ENCODE results near the gene ZNF205.
"Not testable (repeated sequence)": the region's sequence is repeated elsewhere in the genome, so short reads cannot be mapped to it uniquely, and the experiment has no call there.

The ZNF205 gene

DNA sequence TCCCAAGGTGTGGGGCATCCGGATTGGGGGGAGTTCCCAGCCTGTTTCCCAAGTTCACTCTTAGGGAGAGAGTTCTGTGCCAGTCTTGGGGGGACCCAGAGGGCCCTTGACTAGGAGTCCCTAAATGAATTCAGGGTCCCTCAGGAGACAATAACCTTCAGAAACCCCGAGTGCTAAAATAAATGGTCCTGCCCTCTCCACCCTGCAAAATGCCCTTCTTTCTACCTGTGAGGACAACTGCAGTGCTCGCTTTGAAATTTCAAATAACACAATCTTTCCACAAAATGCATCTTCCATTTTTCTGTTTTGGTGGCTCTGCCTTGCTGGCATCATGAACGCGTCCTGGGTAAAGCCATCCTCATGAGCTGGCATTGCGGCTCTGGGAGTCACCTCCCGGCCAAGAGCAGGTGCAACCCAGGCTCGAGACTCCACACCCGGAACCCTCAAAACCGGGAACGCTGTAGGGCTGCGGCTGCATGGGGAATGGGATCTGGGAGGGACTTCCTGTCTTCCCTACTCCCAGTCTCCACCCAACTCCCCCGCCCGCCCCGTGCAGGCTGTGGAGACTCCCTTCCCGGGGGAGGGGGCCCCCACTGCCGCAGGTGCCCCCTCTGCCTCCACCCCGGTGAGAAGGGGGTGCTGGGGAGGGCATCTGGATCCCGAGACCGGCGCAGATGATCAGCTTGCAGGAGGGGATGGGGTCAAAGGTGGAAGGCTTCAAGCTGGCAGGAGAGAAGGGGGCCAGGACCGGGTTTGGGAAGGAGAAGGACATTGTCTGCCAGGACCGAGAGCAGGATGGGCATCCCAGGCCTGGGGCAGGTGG, at the start of gene ZNF205:
Gene ZNF205, plus strand, starts transcription at position 529 of the 823 bp plus-strand sequence. CDS start 845 bp downstream, outside the sequence.
- DNase-seq (ENCODE audit: low read depth), result peak; percentile 80

DNA sequence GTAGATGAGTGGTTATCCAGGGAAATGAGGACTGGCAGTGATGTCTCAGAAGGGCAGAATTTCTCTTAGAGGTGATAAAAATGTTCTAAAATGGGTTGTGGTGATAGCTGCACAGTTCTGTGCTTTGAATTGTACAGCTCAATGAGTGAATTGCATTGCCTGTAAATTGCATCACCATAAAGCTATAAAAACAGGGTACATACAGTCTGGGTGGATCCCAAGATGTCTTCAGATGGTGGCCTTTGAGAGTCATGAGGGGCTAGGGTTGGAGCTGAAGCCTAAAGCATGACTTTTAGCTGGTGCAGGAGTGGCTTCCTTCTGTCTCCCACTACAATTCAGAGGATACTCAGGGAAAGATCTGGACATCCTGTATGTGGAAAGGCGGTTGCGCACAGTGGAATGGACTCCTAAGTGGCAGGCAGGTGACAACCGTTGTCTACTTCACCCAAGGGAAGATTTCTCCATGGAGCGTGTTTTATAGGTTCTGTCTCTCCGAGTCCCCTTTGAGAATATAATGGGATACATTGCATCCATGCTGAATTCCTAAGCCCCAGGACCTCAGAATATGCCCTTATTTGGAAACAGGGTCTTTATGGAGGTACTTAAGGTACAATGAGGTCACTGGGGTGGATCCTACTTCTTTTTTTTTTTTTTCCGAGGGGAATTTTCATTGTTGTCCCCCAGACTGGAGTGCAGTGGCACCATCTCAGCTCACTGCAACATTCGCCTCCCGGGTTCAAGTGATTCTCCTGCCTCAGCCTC, 48.6 kb upstream of the ZNF205 start:
- no peak for DNase-seq (ENCODE audit: low read depth)

DNA sequence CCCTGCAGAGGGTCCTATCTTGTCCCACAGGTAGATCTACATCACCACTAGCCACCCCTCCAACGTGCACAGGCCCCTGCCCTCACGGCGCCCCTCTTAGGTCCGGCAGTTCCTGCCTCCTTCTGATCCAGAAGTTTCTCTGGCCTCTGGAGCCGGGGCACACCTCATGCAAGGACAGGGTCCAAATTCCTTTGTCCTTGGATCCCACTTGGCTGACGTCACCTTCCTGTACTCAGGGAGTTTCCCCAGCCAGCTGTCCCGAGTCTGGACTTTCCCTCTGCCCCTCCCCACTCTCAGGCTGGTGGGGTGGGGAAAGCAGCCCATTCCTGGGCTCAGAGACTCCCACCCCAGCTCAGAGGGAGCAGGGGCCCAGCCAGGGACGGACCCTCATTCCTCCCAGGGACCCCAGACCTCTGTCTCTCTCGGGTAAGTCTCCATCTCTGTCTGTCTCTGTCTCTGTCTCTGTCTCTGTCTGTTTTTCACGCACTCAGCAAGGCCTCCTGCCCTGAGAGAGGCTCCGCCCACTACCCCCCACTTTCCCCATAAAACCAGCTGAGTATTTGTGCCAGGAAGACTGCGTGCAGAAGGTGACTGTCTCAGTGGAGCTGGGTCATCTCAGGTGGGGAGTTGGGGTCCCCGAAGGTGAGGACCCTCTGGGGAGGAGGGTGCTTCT, 47.2 kb upstream of the ZNF205 start, which contains the start of gene IL32:
Gene IL32, plus strand, starts transcription at position 572 of the 673 bp plus-strand sequence. CDS start 172 bp downstream, outside the sequence.
- DNase-seq (ENCODE audit: low read depth), result peak; percentile 82

DNA sequence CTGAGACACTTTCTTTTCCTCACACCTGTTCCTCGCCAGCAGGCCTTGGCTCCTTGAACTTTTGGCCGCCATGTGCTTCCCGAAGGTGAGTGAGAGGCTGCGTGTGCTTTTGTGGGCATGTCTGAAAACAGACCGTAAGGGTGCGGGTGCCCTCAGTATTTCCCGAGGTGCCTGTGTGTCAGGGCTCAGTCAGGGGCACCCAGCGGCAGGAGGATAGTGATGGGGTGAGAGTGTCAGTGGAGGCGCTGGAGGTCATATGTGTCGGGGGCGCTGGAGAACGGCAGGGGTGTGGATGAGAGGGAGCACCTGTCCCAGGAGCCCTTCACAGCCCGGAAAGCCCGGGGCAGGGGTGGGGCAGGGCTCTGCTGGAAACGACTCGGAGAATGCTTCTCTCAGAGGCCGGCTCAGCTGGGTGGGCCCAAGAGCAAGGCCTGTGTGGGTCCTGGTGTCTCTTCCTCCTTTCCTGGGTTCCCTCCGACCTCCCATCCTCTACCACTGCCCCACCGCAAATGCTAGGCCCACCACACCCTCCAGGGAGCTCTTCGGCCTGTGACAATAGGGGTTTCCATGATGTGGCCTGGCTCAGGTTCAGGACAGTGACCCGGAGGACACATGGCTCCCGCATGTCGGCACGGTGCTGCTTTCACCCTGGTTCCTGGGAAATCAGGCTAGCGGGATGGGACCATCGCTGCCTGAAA, 46.5 kb upstream of the ZNF205 start:
- DNase-seq (ENCODE audit: low read depth), result no peak

DNA sequence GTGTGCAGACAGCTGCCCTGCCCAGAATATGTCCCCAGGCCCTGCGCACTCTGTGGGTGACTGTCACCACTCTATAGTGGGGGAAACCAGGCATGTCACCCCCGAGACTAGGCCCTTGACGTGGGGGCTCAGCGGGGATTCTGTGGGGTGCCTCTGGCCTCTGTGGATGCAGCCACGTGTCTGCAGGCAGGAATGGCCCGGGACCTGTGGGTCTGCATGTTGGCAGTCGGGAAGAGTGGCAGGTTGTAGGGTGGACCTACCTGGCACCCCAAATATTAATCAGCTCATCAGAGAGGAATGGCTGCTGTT, 46.0 kb upstream of the ZNF205 start:
- DNase-seq (ENCODE audit: low read depth), result no peak

DNA sequence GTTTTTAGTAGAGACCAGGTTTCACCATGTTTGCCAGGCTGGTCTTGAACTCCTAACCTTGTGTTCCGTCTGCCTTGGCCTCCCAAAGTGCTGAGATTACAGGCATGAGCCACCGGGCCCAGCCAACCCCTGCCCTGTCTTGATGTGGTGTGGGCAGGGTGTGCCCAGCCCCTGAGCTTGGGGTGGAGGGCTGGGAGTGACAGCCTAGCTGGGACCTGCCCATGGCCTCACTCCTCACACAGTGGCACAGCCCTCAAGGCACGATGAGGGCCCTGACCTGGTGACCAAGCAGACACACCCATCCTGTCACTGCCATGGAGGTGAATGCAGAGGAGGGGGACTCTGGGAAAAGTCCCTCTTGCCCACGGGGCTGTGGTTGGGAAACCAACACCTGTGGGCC, 43.9 kb upstream of the ZNF205 start:
- no peak for DNase-seq (ENCODE audit: low read depth)

DNA sequence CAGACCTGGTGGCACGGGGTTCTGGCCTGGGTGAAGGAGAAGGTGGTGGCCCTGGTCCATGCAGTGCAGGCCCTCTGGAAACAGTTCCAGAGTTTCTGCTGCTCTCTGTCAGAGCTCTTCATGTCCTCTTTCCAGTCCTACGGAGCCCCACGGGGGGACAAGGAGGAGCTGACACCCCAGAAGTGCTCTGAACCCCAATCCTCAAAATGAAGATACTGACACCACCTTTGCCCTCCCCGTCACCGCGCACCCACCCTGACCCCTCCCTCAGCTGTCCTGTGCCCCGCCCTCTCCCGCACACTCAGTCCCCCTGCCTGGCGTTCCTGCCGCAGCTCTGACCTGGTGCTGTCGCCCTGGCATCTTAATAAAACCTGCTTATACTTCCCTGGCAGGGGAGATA, 43.2 kb upstream of the ZNF205 start:
- not testable (repeated sequence) for DNase-seq (ENCODE audit: low read depth)

DNA sequence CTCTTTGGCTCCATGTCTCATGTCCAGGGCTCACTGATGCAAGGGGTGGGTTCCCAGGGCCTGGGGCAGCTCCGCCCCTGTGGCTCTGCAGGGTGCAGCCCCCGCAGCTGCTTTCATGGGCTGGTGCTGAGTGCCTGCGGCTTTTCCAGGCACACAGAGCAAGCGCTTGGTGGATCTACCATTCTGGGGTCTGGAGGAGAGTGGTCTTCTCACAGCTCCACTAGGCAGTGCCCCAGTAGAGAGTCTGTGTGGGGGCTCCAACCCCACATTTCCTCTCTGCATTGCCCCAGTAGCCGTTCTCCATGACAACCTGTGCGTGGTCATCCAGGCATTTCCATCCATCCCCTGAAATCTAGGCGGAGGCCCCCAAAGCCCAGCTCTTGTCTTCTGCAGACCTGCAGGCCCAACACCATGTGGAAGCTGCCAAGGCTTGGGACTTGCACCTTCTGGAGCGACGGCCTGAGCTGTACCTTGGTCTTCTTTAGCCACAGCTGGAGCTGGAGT, 41.7 kb upstream of the ZNF205 start:
- no peak for DNase-seq (ENCODE audit: low read depth)

DNA sequence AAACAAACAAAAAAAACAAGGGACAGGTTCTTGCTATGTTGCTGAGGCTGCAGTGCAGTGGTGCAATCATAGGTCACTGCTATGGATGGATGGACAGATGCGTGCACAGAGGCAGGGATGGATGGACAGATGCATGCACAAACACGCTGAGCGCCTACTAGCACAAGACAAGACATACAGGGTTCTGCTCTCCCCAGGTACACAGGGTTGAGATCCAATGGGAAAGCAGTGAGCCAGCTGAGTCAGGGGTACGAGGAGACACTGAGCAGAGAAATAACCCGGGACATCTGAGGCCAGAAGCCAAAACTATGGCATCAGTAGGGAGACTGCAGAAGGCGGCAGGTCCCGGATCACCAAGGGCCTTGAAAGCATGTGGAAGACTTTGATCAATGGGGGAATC, 40.7 kb upstream of the ZNF205 start:
- DNase-seq (ENCODE audit: low read depth), result no peak

DNA sequence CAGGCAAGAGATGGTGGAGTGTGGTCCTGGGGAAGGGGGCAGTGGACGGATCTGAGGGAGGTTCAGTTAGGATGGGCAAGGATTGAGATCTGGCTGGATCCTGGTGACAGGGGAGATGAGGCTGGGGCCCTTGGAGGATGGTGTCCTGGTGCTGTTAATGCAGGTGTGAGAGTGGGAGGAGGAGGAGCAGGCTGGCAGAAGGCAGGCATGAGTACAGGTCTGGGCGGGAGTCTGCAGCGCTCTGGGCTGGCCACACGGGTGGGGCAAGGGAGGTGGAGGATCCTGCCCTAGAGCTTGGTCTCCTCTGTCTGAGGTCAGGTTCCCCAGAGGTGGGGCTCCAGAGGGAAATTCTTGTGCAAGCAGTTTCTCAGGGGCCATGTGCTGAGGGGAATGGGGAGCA, 40.2 kb upstream of the ZNF205 start:
- not testable (repeated sequence) for DNase-seq (ENCODE audit: low read depth)

DNA sequence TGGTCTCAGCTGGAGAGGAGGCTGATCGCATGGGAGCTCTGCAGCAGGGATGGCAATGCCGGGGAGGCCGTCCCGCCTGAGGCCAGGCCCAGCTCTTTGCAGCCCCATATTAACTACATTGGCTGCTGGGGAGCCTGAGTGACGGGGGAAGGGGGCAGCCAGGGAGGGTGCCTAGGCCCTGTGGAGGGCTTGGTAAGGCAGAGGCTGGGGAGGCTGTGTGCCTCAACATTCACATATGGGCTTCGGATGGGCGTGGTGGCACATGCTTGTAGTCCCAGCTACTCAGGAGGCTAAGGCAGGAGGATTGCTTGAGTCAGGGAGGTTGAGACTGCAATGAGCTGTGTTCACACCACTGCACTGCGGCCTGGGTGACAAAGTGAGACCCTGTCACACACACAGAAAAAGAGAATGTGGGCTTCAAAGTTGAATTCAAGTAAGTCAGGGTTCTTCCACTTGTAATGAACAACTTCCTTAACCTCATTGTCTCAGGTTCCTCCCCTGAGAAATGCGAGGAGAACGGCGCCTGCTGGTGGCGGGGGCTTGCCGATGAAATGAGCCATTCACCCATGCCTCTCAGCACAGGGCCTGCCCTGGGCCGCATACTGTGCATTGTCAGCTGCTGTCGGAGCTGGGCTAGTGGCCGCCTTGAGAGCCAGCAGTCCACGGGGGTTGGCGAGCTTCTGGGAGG, 39.7 kb upstream of the ZNF205 start:
- DNase-seq (ENCODE audit: low read depth), result not testable (repeated sequence)

DNA sequence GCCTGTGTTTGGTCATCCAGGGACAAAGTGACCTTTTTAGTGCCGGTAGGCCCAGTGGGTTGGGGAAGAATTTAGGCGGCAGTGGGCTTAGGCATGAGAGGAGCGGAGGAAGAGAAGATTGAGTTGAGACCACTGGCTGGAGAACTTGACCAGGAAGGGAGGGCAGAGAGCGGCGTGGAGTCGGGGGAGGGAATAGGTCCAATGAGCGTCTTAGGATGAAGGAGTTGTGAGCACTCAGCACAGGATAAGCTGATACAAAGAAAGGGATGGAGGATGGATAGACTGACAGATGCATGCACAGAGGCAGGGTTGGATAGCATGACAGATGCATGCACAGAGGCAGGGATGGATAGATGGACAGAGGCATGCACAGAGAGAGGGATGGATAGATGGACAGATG, 38.9 kb upstream of the ZNF205 start:
- DNase-seq (ENCODE audit: low read depth), result no peak

DNA sequence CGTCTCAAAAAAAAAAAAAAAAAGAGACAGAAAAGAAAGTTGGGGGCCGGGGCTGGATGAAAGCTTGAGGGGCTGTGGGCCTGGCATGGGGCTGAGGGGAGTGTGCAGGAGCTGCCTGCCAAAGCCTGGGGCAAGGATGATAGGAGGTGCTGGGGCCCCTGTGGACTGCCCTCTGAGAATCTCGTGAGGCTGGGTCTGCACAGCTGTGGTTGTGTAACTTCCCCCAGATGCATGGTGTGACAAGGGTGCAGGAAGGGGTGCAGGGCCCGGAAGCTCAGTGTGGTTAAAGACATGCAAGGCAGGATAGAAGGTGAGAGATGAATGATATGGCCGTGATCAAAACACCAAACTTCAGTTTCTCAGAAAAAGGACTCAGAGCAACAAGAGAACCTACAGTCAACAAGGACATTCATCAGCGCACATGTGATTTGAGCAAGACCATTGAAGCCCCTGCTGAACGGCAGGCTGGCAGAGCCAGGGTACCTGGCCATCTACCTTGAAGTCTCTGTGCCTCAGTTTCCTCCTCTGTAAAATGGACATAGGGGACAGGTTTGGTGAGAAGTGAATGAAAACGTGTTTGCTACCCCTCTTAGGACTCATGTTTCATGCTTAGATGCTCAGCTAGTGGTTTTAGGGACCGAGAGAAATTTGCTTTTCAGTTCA, 37.4 kb upstream of the ZNF205 start:
- no peak for DNase-seq (ENCODE audit: low read depth)

DNA sequence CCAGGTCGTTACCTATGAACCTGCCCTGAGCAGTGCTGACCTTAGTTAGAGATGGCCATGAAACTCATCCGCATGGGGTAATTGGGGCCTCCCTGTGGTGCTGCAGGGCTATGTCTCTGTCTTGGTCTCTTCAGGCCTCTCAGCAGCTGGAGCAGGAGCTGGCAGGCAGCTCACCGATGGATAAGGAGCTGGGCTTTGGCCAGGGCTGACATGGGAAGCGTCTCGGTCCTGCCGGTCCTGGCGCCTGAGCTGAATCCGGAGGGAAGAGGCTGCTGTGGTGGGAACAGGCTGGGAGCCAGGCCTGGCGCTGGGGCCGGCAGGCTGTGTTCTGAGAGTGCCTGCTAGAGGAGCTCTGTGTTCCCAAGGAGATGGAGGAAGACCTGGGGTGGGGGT, 36.9 kb upstream of the ZNF205 start:
- DNase-seq (ENCODE audit: low read depth), result no peak

DNA sequence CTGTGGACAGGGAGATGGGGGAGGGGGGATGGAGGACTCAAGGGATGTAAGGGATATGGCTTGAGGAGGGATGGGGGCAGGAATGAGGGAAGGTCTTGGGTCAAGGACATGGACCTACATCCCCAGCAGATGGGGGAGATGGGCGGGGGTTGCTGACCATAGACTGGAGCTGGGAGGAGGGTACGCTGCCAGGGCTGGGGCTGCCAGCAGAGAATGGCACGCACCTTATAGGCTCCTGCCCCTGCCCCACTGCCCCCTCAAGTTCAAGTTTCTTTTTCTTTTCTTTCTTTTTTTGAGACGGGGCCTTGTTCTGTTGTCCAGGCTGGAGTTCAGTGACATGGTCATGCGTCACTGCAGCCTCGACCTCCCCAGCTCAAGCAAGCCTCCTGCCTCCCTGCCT, 36.4 kb upstream of the ZNF205 start:
- DNase-seq (ENCODE audit: low read depth), result not testable (repeated sequence)

DNA sequence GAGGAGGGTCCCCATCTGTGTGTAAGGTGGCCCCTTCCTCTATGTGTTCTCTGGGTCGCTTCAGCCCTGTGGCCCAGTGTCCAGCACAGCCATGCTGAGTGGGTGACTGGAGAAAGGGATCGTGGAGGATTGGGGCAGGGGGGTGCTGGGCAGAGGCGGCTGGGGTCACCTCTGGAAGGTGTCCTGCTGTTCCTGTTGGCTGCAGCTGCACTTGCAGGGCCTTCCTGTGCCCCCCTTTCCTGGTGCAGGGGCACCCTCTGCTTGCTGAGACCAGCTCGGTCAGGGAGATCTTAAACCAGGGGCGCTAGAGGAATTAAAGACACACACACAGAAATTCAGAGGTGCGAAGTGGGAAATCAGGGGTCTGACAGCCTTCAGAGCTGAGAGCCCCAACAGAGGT, 35.8 kb upstream of the ZNF205 start:
- no peak for DNase-seq (ENCODE audit: low read depth)

DNA sequence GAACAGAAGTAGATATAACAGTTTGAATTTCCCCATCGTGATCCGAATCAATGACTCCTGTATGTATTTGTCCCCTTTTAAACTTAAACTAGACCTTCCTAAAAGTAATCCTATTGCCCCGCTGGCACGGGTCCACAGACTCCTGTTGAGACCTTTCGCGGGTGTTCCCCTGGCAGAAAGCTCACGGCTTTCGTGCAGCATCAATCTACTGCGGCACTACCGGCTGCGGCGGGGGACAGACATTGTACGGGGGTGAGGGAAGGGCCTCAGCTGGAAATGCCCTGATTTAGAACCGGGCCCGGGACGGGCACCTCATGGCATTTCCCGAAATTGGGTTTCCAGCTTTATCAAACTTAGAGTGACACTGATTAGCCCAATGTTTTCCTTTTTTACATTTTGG, 32.4 kb upstream of the ZNF205 start:
- DNase-seq (ENCODE audit: low read depth), result no peak

DNA sequence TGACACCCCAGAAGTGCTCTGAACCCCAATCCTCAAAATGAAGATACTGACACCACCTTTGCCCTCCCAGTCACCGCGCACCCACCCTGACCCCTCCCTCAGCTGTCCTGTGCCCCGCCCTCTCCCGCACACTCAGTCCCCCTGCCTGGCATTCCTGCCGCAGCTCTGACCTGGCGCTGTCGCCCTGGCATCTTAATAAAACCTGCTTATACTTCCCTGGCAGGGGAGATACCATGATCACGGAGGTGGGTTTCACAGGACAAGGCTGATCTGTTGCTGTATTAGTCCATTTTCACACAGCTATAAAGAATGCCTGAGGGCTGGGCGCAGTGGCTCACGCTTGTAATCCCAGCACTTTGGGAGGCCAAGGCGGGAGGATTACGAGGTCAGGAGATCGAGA, 30.4 kb upstream of the ZNF205 start:
- not testable (repeated sequence) for DNase-seq (ENCODE audit: low read depth)

DNA sequence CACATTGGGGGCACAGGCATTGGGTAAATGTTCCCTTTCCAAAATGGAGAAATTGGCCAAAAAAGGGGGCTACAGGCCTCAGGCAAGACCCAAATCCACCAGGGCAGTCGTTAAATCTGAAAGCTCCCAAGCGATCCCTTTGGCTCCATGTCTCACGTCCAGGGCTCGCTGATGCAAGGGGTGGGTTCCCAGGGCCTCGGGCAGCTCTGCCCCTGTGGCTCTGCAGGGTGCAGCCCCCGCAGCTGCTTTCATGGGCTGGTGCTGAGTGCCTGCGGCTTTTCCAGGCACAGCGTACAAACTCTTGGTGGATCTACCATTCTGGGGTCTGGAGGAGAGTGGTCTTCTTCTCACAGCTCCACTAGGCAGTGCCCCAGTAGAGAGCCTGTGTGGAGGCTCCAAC, 29.0 kb upstream of the ZNF205 start:
- not testable (repeated sequence) for DNase-seq (ENCODE audit: low read depth)

DNA sequence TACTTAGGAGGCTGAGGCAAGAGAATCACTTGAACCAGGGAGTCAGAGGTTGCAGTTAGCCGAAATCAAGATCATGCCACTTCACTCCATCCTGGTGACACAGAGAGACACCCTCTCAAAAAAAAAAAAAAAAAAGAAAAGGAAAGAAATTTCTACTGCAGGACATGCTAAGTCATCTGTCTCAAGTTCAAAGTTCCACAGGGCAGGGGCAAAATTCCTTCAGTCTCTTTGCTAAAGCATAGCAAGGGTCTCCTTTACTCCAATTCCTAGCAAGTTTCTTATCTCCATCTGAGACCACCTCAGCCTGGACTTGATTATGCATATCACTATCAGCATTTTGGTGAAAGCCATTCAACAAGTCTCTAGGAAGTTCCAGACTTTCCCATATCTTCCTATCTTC, 27.9 kb upstream of the ZNF205 start:
- no peak for DNase-seq (ENCODE audit: low read depth)
